ENCODE results near the gene TMEM43. TPM values are rescaled to one million over a fixed set of nuclear protein-coding genes. Genes with fewer than 3 reads are reported as not detected.

TMEM43 gene
- total and polyA plus RNA-seq, 9 donors: 72.0 to 104 (median 87.3) TPM

DNA sequence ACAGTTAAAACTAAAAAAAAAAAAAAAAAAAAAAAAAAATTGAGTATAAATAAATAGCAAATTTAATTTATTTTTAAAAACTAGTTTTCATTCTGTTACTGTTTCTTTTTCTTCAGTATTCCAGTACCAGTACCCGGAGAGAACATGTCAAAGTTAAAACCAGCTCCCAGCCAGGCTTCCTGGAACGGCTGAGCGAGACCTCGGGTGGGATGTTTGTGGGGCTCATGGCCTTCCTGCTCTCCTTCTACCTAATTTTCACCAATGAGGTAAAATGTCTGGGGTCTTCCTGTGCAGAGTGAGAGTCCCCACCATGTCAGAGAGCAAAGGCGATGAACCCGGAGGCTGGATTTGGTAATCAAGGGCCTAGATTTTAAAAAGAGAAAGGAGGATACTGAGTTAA is 4.4 kb downstream of the TMEM43 start:
- no peak for DNase-seq
- TF ChIP-seq CTCF (IDR thresholded peaks at IDR 0.05): no peak
- no peak overlapping the region for H3K27ac ChIP-seq

GRCh38 chr3:14130230-14130629 is 5.4 kb downstream of the TMEM43 start:
- Histone ChIP-seq H3K4me3 (no peak overlapping the region), H3K27ac (no peak overlapping the region), H3K27me3 (no peaks in the 10 kb centered on the region), H3K9me3 (no peaks in the 10 kb centered on the region), H3K4me1 (ENCODE audit: insufficient read depth) (peaks cover 13% of the 10 kb centered on the region), H3K36me3 (no peaks in the 10 kb centered on the region)
- TF ChIP-seq EP300 (IDR thresholded peaks at IDR 0.05): no peak
- no peak for TF ChIP-seq POLR2A (IDR thresholded peaks at IDR 0.05)
- no peak for TF ChIP-seq CTCF (IDR thresholded peaks at IDR 0.05)
- intact Hi-C loops (cut with DNase I): no loop called here
- WGBS, 3 donors: 95 to 99% (median 98%) methylated on average over 4 of the region's 4 CpGs
- DNase-seq: no peak

More for the DNA sequence above, 4.4 kb downstream of the TMEM43 start:
- intact Hi-C loops (cut with DNase I): loop anchor here in 2 of 4 donors (5.0 to 10.0 kb wide), 3 partner anchors 46 to 234 kb away; partner anchors contain the start of genes LSM3 (in 1 of the 2) and XPC (in 1 of the 2)
- WGBS, 3 donors: 94 to 95% (median 95%) methylated on average over 6 of the region's 6 CpGs
- Histone ChIP-seq H3K4me3 (no peak overlapping the region), H3K27me3 (no peaks in the 10 kb centered on the region), H3K4me1 (ENCODE audit: insufficient read depth) (peaks cover 13% of the 10 kb centered on the region), H3K9me3 (no peaks in the 10 kb centered on the region), H3K36me3 (no peaks in the 10 kb centered on the region)

DNA sequence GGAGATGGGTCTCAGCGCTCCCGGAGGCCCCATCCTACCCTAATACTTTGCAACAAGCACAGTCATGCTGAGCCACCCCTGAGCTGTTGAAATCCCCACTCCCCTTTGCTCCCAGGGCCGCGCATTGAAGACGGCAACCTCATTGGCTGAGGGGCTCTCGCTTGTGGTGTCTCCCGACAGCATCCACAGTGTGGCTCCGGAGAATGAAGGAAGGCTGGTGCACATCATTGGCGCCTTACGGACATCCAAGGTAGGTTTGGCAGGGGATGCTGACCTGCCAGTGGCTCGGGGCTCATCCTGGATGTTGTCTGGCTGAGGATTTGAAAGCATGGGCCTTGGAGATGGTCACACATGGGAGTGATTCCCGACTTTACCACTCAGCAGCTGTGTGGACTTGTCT is 5.9 kb downstream of the TMEM43 start:
- no peak for DNase-seq
- TF ChIP-seq POLR2A (IDR thresholded peaks at IDR 0.05) (no peak), EP300 (IDR thresholded peaks at IDR 0.05) (no peak)
- Histone ChIP-seq H3K27me3 (no peaks in the 10 kb centered on the region), H3K36me3 (no peaks in the 10 kb centered on the region), H3K4me1 (ENCODE audit: insufficient read depth) (peaks cover 13% of the 10 kb centered on the region), H3K9me3 (no peaks in the 10 kb centered on the region), H3K27ac (no peak overlapping the region), H3K4me3 (no peak overlapping the region)
- WGBS, 3 donors: 96 to 97% (median 96%) methylated on average over 12 of the region's 12 CpGs
- intact Hi-C loops (cut with DNase I): no loop called here

GRCh38 chr3:14131134-14131533 is 6.3 kb downstream of the TMEM43 start:
- Histone ChIP-seq H3K4me1 (ENCODE audit: insufficient read depth) (peaks cover 13% of the 10 kb centered on the region), H3K36me3 (no peaks in the 10 kb centered on the region), H3K9me3 (no peaks in the 10 kb centered on the region), H3K27me3 (no peaks in the 10 kb centered on the region), H3K4me3 (no peak overlapping the region), H3K27ac (no peak overlapping the region)
- DNase-seq: no peak
- intact Hi-C loops (cut with DNase I): no loop called here
- TF ChIP-seq EP300 (IDR thresholded peaks at IDR 0.05): no peak
- TF ChIP-seq CTCF (IDR thresholded peaks at IDR 0.05): no peak
- no peak for TF ChIP-seq POLR2A (IDR thresholded peaks at IDR 0.05)
- 71 to 91% (median 78%) methylated on average over 5 of the region's 5 CpGs for WGBS, 3 donors

- TF ChIP-seq EP300 (IDR thresholded peaks at IDR 0.05) (no peak), CTCF (IDR thresholded peaks at IDR 0.05) (no peak)
- Histone ChIP-seq H3K36me3 (no peaks in the 10 kb centered on the region), H3K4me1 (ENCODE audit: insufficient read depth) (peaks cover 5% of the 10 kb centered on the region), H3K27me3 (no peaks in the 10 kb centered on the region), H3K4me3 (no peak overlapping the region), H3K9me3 (no peaks in the 10 kb centered on the region), H3K27ac (no peak overlapping the region)
- WGBS, 3 donors: 84 to 93% (median 91%) methylated on average over 8 of the region's 8 CpGs
- DNase-seq: no peak
- intact Hi-C loops (cut with DNase I): no loop called here
Measured at GRCh38 chr3:14132120-14132519, 7.3 kb downstream of the TMEM43 start.
